ENCODE measurements around the gene UTP25. TPM values are rescaled to one million over a fixed set of nuclear protein-coding genes. Genes with fewer than 3 reads are reported as not detected.

Gene UTP25
- polyA plus RNA-seq, 1 donor (not counting 4 experiments of a cell fraction or from before 2014, with no cell fraction given), result 13.3 TPM

DNA sequence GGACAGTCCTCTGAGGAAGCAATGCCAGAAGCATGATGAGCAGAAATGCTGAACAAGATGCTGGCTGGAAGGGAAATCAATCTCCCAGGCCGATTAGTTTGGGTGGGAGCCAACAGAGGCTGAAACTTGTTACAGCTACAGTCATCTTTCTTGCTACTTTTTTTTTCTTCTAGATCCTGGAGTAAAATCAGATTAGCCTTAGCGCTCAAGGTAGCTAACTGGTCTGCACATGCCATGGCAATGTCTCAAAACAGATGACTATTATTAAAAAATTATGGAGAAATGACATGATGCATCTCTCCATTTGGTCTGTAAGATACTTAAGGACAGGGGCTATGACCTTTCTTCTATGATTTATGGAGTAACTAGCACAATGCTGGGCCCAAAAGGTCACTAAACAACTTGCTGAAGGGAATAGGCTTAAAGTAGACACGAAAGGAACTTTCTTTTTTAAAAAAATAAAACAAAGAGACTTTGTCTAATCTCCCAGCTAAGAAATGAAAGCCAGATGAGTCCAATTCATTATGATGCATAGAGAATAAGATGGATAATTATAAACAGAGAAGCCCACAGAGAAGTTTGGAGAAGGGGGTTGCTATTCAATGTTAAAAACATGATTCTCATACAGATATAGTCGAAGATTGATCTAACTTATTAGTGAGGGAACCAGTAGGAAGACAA, 42.5 kb downstream of the UTP25 start:
- H2AFZ ChIP-seq (ENCODE audit: control insufficient read depth, low read length), result peak overlapping the region; percentile 52
- no peak overlapping the region for H3K4me3 ChIP-seq (ENCODE audit: control insufficient read depth in 2 of 3, extremely low read depth in 1 of 3, insufficient read depth in 2 of 3, low read depth in 1 of 3, low read length in 3 of 3)
- H3K9me1 ChIP-seq (ENCODE audit: control insufficient read depth, extremely low read depth, insufficient read depth, low read length), result no peaks in the 10 kb centered on the region
- peaks cover 57% of the 10 kb centered on the region for H3K4me1 ChIP-seq (ENCODE audit: control insufficient read depth, extremely low read depth, insufficient read depth, low read length)
- FAIRE-seq (peak; percentile 81), DNase-seq (ENCODE audit: low read depth, low spot score) (no peak)
- H3K36me3 ChIP-seq (ENCODE audit: control insufficient read depth in 2 of 2, extremely low read depth in 1 of 2, insufficient read depth in 2 of 2, low read length in 2 of 2), result peaks cover 0 to 4% of the 10 kb centered on the region in 2 experiments
- TF ChIP-seq, protein P1, sequence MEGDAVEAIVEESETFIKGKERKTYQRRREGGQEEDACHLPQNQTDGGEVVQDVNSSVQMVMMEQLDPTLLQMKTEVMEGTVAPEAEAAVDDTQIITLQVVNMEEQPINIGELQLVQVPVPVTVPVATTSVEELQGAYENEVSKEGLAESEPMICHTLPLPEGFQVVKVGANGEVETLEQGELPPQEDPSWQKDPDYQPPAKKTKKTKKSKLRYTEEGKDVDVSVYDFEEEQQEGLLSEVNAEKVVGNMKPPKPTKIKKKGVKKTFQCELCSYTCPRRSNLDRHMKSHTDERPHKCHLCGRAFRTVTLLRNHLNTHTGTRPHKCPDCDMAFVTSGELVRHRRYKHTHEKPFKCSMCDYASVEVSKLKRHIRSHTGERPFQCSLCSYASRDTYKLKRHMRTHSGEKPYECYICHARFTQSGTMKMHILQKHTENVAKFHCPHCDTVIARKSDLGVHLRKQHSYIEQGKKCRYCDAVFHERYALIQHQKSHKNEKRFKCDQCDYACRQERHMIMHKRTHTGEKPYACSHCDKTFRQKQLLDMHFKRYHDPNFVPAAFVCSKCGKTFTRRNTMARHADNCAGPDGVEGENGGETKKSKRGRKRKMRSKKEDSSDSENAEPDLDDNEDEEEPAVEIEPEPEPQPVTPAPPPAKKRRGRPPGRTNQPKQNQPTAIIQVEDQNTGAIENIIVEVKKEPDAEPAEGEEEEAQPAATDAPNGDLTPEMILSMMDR (optimal IDR thresholded peaks at IDR 0.05 in 1 of 3, IDR thresholded peaks at IDR 0.05 in 1 of 3, conservative IDR thresholded peaks at IDR 0.05 in 1 of 3; ENCODE audit: extremely low read depth in 1 of 3, insufficient read depth in 2 of 3, low read length in 3 of 3), result no peak
- no peak for TF ChIP-seq EZH2 (IDR thresholded peaks at IDR 0.05; ENCODE audit: low read length)
- peak overlapping the region; percentile 37 for H3K4me2 ChIP-seq (ENCODE audit: control insufficient read depth, extremely low read depth, insufficient read depth, low read depth, low read length)
- H3K79me2 ChIP-seq (ENCODE audit: control insufficient read depth, insufficient read depth, low read length), result no peaks in the 10 kb centered on the region
- H3K9ac ChIP-seq (ENCODE audit: control insufficient read depth, extremely low read depth, insufficient read depth, low read length), result peak overlapping the region; percentile 33
- no peaks in the 10 kb centered on the region for H3K9me3 ChIP-seq (ENCODE audit: control insufficient read depth, low read depth, low read length)
- no peaks in the 10 kb centered on the region for H3K27me3 ChIP-seq (ENCODE audit: control insufficient read depth, extremely low read depth, insufficient read depth, low read length)
- no peaks in the 10 kb centered on the region for H4K20me1 ChIP-seq (ENCODE audit: control insufficient read depth, extremely low read depth, insufficient read depth, low read length)
- dilution Hi-C loops (cut with MboI; ENCODE audit: extremely low pct_ligation_motif_present, low sequenced_read_pairs), result no loop called here
- peak overlapping the region; percentile 62 for H3K27ac ChIP-seq (ENCODE audit: control insufficient read depth, insufficient read depth, low read length)

DNA sequence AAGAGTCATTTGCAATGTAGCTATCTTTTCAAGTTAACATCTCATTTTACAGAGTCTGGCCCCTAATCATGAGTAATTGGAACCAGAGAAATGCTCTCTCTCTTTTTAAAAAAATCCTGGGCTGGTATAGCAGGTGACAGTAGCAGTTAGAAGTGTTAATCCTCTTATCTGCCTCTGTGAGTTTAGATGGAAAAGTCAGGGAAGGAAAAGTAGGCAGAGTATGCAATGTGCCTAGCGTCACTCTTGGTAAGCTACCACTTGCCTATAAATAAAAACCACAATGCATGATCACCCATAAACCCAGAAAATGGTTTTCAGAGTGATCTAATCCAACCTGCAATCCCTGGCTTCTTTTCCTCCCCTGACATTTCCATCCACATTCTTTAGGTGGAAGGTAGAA, 43.2 kb downstream of the UTP25 start:
- H3K27me3 ChIP-seq (ENCODE audit: control insufficient read depth, extremely low read depth, insufficient read depth, low read length), result no peaks in the 10 kb centered on the region
- H4K20me1 ChIP-seq (ENCODE audit: control insufficient read depth, extremely low read depth, insufficient read depth, low read length), result no peaks in the 10 kb centered on the region
- H3K79me2 ChIP-seq (ENCODE audit: control insufficient read depth, insufficient read depth, low read length), result no peaks in the 10 kb centered on the region
- H3K27ac ChIP-seq (ENCODE audit: control insufficient read depth, insufficient read depth, low read length), result peak overlapping the region; percentile 99
- DNase-seq (ENCODE audit: low read depth, low spot score), result no peak
- TF ChIP-seq EZH2 (IDR thresholded peaks at IDR 0.05; ENCODE audit: low read length), result no peak
- TF ChIP-seq, protein P1 (optimal IDR thresholded peaks at IDR 0.05 in 1 of 3, IDR thresholded peaks at IDR 0.05 in 1 of 3, conservative IDR thresholded peaks at IDR 0.05 in 1 of 3; ENCODE audit: extremely low read depth in 1 of 3, insufficient read depth in 2 of 3, low read length in 3 of 3), result no peak
- dilution Hi-C loops (cut with MboI; ENCODE audit: extremely low pct_ligation_motif_present, low sequenced_read_pairs), result no loop called here
- H2AFZ ChIP-seq (ENCODE audit: control insufficient read depth, low read length), result no peak overlapping the region
- H3K4me3 ChIP-seq (ENCODE audit: control insufficient read depth in 2 of 3, extremely low read depth in 1 of 3, insufficient read depth in 2 of 3, low read depth in 1 of 3, low read length in 3 of 3), result no peak overlapping the region
- H3K4me1 ChIP-seq (ENCODE audit: control insufficient read depth, extremely low read depth, insufficient read depth, low read length), result peaks cover 59% of the 10 kb centered on the region
- no peak overlapping the region for H3K4me2 ChIP-seq (ENCODE audit: control insufficient read depth, extremely low read depth, insufficient read depth, low read depth, low read length)
- peaks cover 0 to 4% of the 10 kb centered on the region in 2 experiments for H3K36me3 ChIP-seq (ENCODE audit: control insufficient read depth in 2 of 2, extremely low read depth in 1 of 2, insufficient read depth in 2 of 2, low read length in 2 of 2)
- H3K9ac ChIP-seq (ENCODE audit: control insufficient read depth, extremely low read depth, insufficient read depth, low read length), result no peak overlapping the region
- no peaks in the 10 kb centered on the region for H3K9me3 ChIP-seq (ENCODE audit: control insufficient read depth, low read depth, low read length)
- no peaks in the 10 kb centered on the region for H3K9me1 ChIP-seq (ENCODE audit: control insufficient read depth, extremely low read depth, insufficient read depth, low read length)
- FAIRE-seq, result no peak
